SK-N-SH (cell line): Measurements from ENCODE around the gene SLC26A8. TPM values are rescaled to one million over a fixed set of nuclear protein-coding genes. Genes with fewer than 3 reads are reported as not detected.

Experiments
- CTCF ChIA-PET: fragments of 300-600, 350-600 bp; formaldehyde crosslinking; extraction: SDS; loops from one replicate; lab custom pipeline; 2021; lab: Yijun Ruan, JAX
- POLR2A ChIA-PET: fragments of 350-600 bp; sonication (Branson Sonifier 250); formaldehyde crosslinking; extraction: SDS; loops from one replicate; lab custom pipeline; 2020; ENCODE audit warnings: antibody characterized with exemption, inconsistent platforms; lab: Yijun Ruan, JAX
- DNase-seq: peaks from one replicate; pipeline ENCODE4 v3.0.0; 2012
- H2AFZ ChIP-seq: fragments of 200-600 bp; sonication (generic); 2 replicates; pipeline ENCODE4 v1.8.1; 2016; ENCODE audit warnings: antibody characterized with exemption, mild to moderate bottlenecking, low read depth
- H3F3A ChIP-seq: fragments of 200-600 bp; sonication (generic); replicated peaks from 2 replicates; pipeline ENCODE3; 2016; ENCODE audit warnings: antibody characterized with exemption, mild to moderate bottlenecking; ENCODE audit not compliant: insufficient read depth
- H3K27ac ChIP-seq, 2 experiments: fragments of 200-500 bp in 1 of 2; fragments of 200-600 bp in 1 of 2; sonication (Bioruptor generic) in 1 of 2; sonication (generic), shearing (Covaris generic) in 1 of 2; 2 replicates each; pipeline versions ENCODE4 v1.5.1 to v1.6.1; 2014 to 2016; ENCODE audit warnings: low read depth in 2 of 2, inconsistent platforms in 1 of 2, low read length in 1 of 2, mild to moderate bottlenecking in 1 of 2, mixed read lengths in 1 of 2
- H3K27me3 ChIP-seq: fragments of 200-600 bp; sonication (generic), shearing (Covaris generic); 2 replicates; pipeline ENCODE4 v1.6.1; 2016; ENCODE audit warnings: mixed run types; ENCODE audit not compliant: insufficient read depth
- H3K36me3 ChIP-seq, 2 experiments: fragments of 200-500 bp in 1 of 2; fragments of 200-600 bp in 1 of 2; sonication (Bioruptor generic) in 1 of 2; sonication (generic) in 1 of 2; replicated peaks in 1 of 2; 2 replicates each; pipeline versions ENCODE3 to v1.5.1; 2014 to 2016; ENCODE audit warnings: low read length in 1 of 2, mild to moderate bottlenecking in 1 of 2; ENCODE audit not compliant: insufficient read depth in 2 of 2, control insufficient read depth in 1 of 2
- H3K4me1 ChIP-seq, 2 experiments: fragments of 200-500 bp in 1 of 2; fragments of 200-600 bp in 1 of 2; sonication (Bioruptor generic) in 1 of 2; sonication (generic), shearing (Covaris generic) in 1 of 2; 2 replicates each; pipeline versions ENCODE4 v1.5.1 to v1.6.1; 2014 to 2016; ENCODE audit warnings: low read depth in 1 of 2, low read length in 1 of 2, mixed run types in 1 of 2; ENCODE audit not compliant: insufficient read depth in 2 of 2, control insufficient read depth in 1 of 2
- H3K4me2 ChIP-seq: fragments of 200-600 bp; sonication (generic), shearing (Covaris generic); 2 replicates; pipeline ENCODE4 v1.6.1; 2017; ENCODE audit warnings: mixed run types
- H3K4me3 ChIP-seq, 2 experiments: fragments of 200-500 bp in 1 of 2; fragments of 200-600 bp in 1 of 2; sonication (Bioruptor generic) in 1 of 2; sonication (generic), shearing (Covaris generic) in 1 of 2; 2 replicates each; pipeline versions ENCODE4 v1.5.1 to v1.8.1; 2014 to 2016; ENCODE audit warnings: low read depth in 2 of 2, inconsistent platforms in 1 of 2, low read length in 1 of 2, mild to moderate bottlenecking in 1 of 2, mixed read lengths in 1 of 2, moderate library complexity in 1 of 2
- H3K79me2 ChIP-seq: fragments of 200-600 bp; sonication (generic); 2 replicates; pipeline ENCODE4 v1.8.1; 2017; ENCODE audit warnings: mild to moderate bottlenecking; ENCODE audit not compliant: insufficient read depth
- H3K9ac ChIP-seq: fragments of 200-600 bp; sonication (generic); 2 replicates; pipeline ENCODE4 v1.6.1; 2017; ENCODE audit warnings: mixed run types
- H3K9me2 ChIP-seq: fragments of 200-600 bp; sonication (generic); 2 replicates; pipeline ENCODE4 v1.6.1; 2017; ENCODE audit warnings: mixed run types
- H3K9me3 ChIP-seq: fragments of 200-600 bp; sonication (generic); 2 replicates; pipeline ENCODE4 v1.6.1; 2017; ENCODE audit warnings: mixed run types, mild to moderate bottlenecking, moderate library complexity
- H4K20me1 ChIP-seq: fragments of 200-600 bp; sonication (generic); 2 replicates; pipeline ENCODE4 v1.6.1; 2017; ENCODE audit warnings: mild to moderate bottlenecking, mixed run types; ENCODE audit not compliant: insufficient read depth
- CTCF ChIP-seq: fragments of 200-600 bp; sonication (generic); IDR thresholded peaks from 2 replicates; pipeline ENCODE4 v1.6.1; 2017; ENCODE audit warnings: antibody characterized with exemption, mild to moderate bottlenecking, moderate library complexity
- EZH2phosphoT487 ChIP-seq: fragments of 200-600 bp; sonication (generic); IDR thresholded peaks from 2 replicates; pipeline ENCODE4 v1.6.1; 2017; ENCODE audit warnings: low read depth, mixed run types, mild to moderate bottlenecking, antibody characterized with exemption, moderate library complexity, borderline replicate concordance
- FOSL2 ChIP-seq: IDR thresholded peaks from 2 replicates; pipeline ENCODE4 v1.4.0; 2012; ENCODE audit warnings: low read depth, mild to moderate bottlenecking, moderate library complexity, borderline replicate concordance
- MEF2A ChIP-seq: IDR thresholded peaks from 2 replicates; pipeline ENCODE4 v1.4.0; 2012; ENCODE audit warnings: low read depth, borderline replicate concordance
- MXI1 ChIP-seq: IDR thresholded peaks from 2 replicates; pipeline ENCODE4 v1.6.1; 2012; ENCODE audit warnings: mild to moderate bottlenecking, low read depth, low read length, improper control_type of control experiment
- PBX3 ChIP-seq: IDR thresholded peaks from 2 replicates; pipeline ENCODE4; 2012
- POLR2AphosphoS5 ChIP-seq: IDR thresholded peaks from 2 replicates; pipeline ENCODE4 v1.6.1; 2012; ENCODE audit warnings: low read depth, low read length
- SMC3 ChIP-seq: IDR thresholded peaks from 2 replicates; pipeline ENCODE4 v1.6.1; 2012; ENCODE audit warnings: low read depth, low read length, improper control_type of control experiment
- TEAD4 ChIP-seq: IDR thresholded peaks from 2 replicates; pipeline ENCODE4 v1.4.0; 2012; ENCODE audit warnings: mild to moderate bottlenecking, borderline replicate concordance; ENCODE audit not compliant: insufficient read depth
- ZBTB33 ChIP-seq: IDR thresholded peaks from 2 replicates; pipeline ENCODE4 v1.4.0; 2012; ENCODE audit warnings: low read depth, borderline replicate concordance
- WGBS: methylation state at CpG from one replicate; pipeline ENCODE4 v1.1.6; 2017; ENCODE audit warnings: low lambda C conversion rate; 5-methylcytosine and 5-hydroxymethylcytosine counted together
- polyA plus RNA-seq, 3 experiments: library from polyadenylated mRNA; depleted of rRNA; stranded (reverse); fragments of >200 nt; gene quantifications; 2 replicates each; pipeline ENCODE4 v1.2.3, GENCODE V29; 2012
- TF ChIP-seq, protein P1 (sequence below): IDR thresholded peaks from 2 replicates; pipeline ENCODE4 v1.4.0; 2012; ENCODE audit warnings: low read depth

The SLC26A8 gene
- polyA plus RNA-seq, 1 of the 3 experiments (the other 2 are of a cell fraction): not detected

GRCh38 chr6:35954333-35954732 lies 70.1 kb downstream of the SLC26A8 start:
- no peaks in the 10 kb centered on the region for H3F3A ChIP-seq
- H3K79me2 ChIP-seq: no peaks in the 10 kb centered on the region
- no peaks in the 10 kb centered on the region for H3K4me1 ChIP-seq
- H3K36me3 ChIP-seq: no peaks in the 10 kb centered on the region
- POLR2A ChIA-PET: no interaction called here
- H4K20me1 ChIP-seq: no peaks in the 10 kb centered on the region
- no peaks in the 10 kb centered on the region for H3K9me2 ChIP-seq
- H3K27ac ChIP-seq: no peak overlapping the region
- no peaks in the 10 kb centered on the region for H3K9me3 ChIP-seq
- no peak overlapping the region for H3K9ac ChIP-seq
- TF ChIP-seq PBX3: no peak
- TF ChIP-seq TEAD4: no peak
- DNase-seq: no peak
- H3K27me3 ChIP-seq: peaks cover 8% of the 10 kb centered on the region; the same call in 1 of the 2 replicates
- CTCF ChIA-PET: interaction anchor here (0.8 to 1.3 kb wide), 3 partner anchors 9 to 406 kb away, joined by 3 read pairs; no protein-coding TSS in a partner anchor
- H3K4me3 ChIP-seq: no peak overlapping the region
- WGBS: 92% methylated on average over 7 of the region's 7 CpGs
- H3K4me2 ChIP-seq: no peak overlapping the region
- H2AFZ ChIP-seq: no peak overlapping the region

DNA sequence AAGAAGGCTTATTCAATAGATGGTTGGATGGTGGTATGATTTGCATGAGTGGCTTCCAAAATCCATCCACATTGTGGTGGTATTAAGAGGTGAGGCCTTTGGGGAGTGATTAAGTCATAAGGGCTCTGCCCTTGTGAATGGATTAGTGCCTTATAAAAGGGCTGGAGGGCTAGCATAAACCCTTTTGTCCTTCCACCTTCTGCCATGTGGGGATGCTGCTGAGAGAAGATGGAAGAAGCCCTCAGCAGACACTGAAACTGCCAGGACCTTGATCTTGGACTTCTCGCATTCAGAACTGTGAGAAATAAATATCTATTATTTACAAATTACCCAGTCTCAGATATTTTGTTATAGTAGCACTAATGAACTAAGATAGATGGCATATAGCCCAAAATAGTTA lies 75.7 kb downstream of the SLC26A8 start:
- H3K4me1 ChIP-seq: no peaks in the 10 kb centered on the region
- DNase-seq: no peak
- no peak for TF ChIP-seq SMC3
- TF ChIP-seq FOSL2: no peak
- TF ChIP-seq, protein P1, sequence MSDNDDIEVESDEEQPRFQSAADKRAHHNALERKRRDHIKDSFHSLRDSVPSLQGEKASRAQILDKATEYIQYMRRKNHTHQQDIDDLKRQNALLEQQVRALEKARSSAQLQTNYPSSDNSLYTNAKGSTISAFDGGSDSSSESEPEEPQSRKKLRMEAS: no peak
- TF ChIP-seq CTCF: peak; percentile 34
- no peak for TF ChIP-seq MEF2A
- no peak for TF ChIP-seq POLR2AphosphoS5
- no peak for TF ChIP-seq ZBTB33
- TF ChIP-seq EZH2phosphoT487: no peak
- TF ChIP-seq MXI1: no peak
- TF ChIP-seq, all 33 proteins: peak for 1
- H3K9me2 ChIP-seq: no peaks in the 10 kb centered on the region
- no peak overlapping the region for H3K9ac ChIP-seq
- no peaks in the 10 kb centered on the region for H3K27me3 ChIP-seq
- H3F3A ChIP-seq: no peaks in the 10 kb centered on the region
- no peaks in the 10 kb centered on the region for H3K36me3 ChIP-seq
- CTCF ChIA-PET: no interaction called here
- no peaks in the 10 kb centered on the region for H4K20me1 ChIP-seq
- no peak overlapping the region for H2AFZ ChIP-seq
- no peak overlapping the region for H3K4me3 ChIP-seq
- POLR2A ChIA-PET: no interaction called here
- H3K27ac ChIP-seq: no peak overlapping the region
- 90% methylated on average over 1 of the region's 1 CpG for WGBS
- no peaks in the 10 kb centered on the region for H3K79me2 ChIP-seq
- no peaks in the 10 kb centered on the region for H3K9me3 ChIP-seq
- H3K4me2 ChIP-seq: no peak overlapping the region
